Smooth muscle cell of bladder (primary cell): ENCODE data around the gene CYP1A1. TPM values are rescaled to one million over a fixed set of nuclear protein-coding genes. Genes with fewer than 3 reads are reported as not detected.

ENCODE experiments used
- total RNA-seq: library from RNA; depleted of rRNA; stranded (reverse); fragments of >200 nt; gene quantifications from 2 replicates; pipeline ENCODE4 v1.2.3, GENCODE V29; 2014

The CYP1A1 gene, protein sequence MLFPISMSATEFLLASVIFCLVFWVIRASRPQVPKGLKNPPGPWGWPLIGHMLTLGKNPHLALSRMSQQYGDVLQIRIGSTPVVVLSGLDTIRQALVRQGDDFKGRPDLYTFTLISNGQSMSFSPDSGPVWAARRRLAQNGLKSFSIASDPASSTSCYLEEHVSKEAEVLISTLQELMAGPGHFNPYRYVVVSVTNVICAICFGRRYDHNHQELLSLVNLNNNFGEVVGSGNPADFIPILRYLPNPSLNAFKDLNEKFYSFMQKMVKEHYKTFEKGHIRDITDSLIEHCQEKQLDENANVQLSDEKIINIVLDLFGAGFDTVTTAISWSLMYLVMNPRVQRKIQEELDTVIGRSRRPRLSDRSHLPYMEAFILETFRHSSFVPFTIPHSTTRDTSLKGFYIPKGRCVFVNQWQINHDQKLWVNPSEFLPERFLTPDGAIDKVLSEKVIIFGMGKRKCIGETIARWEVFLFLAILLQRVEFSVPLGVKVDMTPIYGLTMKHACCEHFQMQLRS
- total RNA-seq, result 0.09 and 0.71 TPM in 2 replicates

DNA sequence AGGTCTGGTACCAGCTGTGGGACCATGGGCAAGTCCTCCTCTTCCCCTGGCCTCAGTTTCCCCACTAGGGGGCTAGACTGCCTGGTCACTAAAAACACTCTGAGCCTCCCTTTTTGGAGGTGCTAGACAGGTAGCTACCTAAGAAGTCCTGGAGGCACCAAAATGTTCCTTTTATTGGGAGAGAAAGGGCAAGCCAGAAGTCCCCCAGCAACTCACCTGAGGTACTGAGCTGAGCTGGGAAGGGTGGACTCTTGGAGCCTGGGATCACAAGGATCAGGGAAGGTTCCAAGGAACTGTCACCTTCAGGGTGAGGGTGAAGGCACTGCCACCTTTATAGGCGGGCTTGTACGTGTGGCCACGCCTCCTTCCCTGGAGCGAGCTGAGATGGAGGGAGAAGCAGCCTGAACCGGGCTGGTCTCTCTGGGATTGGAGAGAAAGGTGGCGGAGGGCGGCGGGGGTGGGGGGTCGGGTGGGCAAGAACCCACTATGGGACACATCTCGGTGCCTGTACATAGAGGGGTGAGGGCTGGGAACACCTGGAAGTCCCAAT, at the start of gene CYP1A1:
CYP1A1 (minus strand) TSS at position 304 of the 550 bp plus-strand sequence. CDS start 2,431 bp downstream, outside the sequence.

DNA sequence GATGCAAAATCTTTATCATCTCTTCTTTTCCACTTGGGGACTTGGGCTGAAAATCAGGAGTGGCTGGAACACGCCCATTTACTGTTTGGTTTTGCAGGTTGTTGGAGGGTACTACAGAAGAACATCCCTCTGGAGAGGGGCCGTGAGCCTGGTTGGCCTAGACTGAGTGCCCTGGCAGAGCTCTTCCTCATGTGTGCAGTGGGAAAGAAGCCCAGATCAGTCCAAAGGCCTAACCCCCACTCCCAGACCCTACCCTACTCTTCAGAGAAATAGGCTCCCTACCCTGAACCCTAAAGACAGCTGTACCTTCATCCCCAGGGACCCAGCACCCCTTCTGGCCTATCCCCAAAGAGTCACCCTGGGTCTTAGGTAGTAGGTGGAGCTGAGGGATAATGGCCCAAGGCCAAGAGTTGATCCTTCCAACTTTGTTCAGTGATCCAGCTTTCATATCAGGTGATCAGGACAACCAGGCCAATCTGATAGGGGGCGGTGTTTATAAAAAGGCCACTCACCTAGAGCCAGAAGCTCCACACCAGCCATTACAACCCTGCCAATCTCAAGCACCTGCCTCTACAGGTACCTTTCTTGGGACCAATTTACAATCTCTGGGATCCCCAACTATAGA, 23.1 kb upstream of the CYP1A1 start, which contains the start of gene CYP1A2:
CYP1A2 (plus strand) TSS at position 524 of the 625 bp plus-strand sequence. CDS start 894 bp downstream, outside the sequence.

DNA sequence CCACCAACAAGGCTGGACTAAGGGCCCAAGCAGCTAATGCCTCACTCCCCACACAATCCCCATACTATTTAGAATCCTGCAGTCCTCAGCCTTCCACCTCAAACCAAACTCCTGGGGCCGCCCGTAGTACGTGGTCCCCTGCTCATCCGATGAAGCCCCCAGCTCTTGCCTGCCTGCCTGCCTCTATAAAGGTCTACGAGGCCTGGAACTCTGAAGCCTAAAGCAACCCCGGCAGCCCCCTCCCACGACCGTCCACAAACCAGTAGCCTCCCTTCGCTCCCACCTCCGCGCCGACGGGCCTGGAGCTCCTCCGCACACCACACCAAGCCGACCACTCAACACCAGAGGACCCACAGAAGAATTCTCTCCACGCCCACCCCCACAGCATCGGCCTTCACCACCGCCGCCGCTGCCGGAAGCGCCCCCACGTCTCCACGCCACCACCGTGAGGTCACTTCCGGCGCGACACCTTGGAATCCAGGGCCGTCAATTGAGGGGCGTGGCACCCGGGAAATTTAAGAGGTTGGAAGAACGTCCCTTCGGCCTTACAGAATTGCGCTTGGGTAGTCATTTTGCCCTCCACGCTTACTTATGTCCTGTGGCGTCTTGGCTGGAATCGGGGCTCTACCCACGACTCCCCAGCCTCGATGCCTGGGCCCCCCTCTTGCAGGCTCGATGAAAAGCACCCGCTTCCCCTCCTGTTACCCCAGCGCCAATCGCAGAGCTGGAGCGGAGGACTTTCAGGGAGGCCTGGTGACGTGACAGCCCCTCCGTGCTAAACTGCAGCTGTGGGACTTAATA, 29.5 kb downstream of the CYP1A1 start, which contains the start of gene EDC3:
EDC3 (minus strand) TSS at position 428 of the 801 bp plus-strand sequence. CDS start 20,900 bp downstream, outside the sequence.

Other genes starting within 250 kb of the CYP1A1 start
- 0.71 and 1.4 TPM in 2 replicates for gene ARID3B, start 184.3 kb downstream of the CYP1A1 start, total RNA-seq
- gene CLK3, start 109.7 kb downstream of the CYP1A1 start, total RNA-seq, result 41.4 and 55.7 TPM in 2 replicates
- 8.2 and 12.0 TPM in 2 replicates for gene EDC3, start 29.5 kb downstream of the CYP1A1 start, total RNA-seq
- gene CYP1A2, start 23.3 kb upstream of the CYP1A1 start, total RNA-seq, result not detected in 2 replicates
- 12.4 and 17.7 TPM in 2 replicates for gene CSK, start 56.6 kb upstream of the CYP1A1 start, total RNA-seq
- gene LMAN1L, start 87.3 kb upstream of the CYP1A1 start, total RNA-seq, result not detected in 2 replicates
- gene CPLX3, start 101.1 kb upstream of the CYP1A1 start, total RNA-seq, result not detected in 2 replicates
- gene ULK3, start 117.6 kb upstream of the CYP1A1 start, total RNA-seq, result 9.7 and 11.9 TPM in 2 replicates
- 13.5 and 16.6 TPM in 2 replicates for gene SCAMP2, start 147.8 kb upstream of the CYP1A1 start, total RNA-seq
- gene MPI, start 164.5 kb upstream of the CYP1A1 start, total RNA-seq, result 41.5 and 59.6 TPM in 2 replicates
- gene FAM219B, start 181.3 kb upstream of the CYP1A1 start, total RNA-seq, result 37.1 and 37.2 TPM in 2 replicates
- gene COX5A, start 212.5 kb upstream of the CYP1A1 start, total RNA-seq, result 27.8 and 34.6 TPM in 2 replicates
- gene RPP25, start 231.2 kb upstream of the CYP1A1 start, total RNA-seq, result 7.3 and 8.5 TPM in 2 replicates